Activated naive CD8-positive, alpha-beta T cell (primary cell): Measurements from ENCODE around the gene OPCML.

Source experiments
- H3K27ac Mint-ChIP-seq: one replicate; pipeline ENCODE4 v1.8.0; 2021; ENCODE audit warnings: mixed read lengths
- H3K27me3 Mint-ChIP-seq: one replicate; pipeline ENCODE4 v1.8.0; 2021; ENCODE audit warnings: mixed read lengths
- H3K36me3 Mint-ChIP-seq: one replicate; pipeline ENCODE4 v1.8.0; 2021; ENCODE audit warnings: mixed read lengths
- H3K4me1 Mint-ChIP-seq: one replicate; pipeline ENCODE4 v1.8.0; 2021; ENCODE audit warnings: low read depth, mixed read lengths
- H3K4me3 Mint-ChIP-seq: one replicate; pipeline ENCODE4 v1.8.0; 2021; ENCODE audit warnings: mild to moderate bottlenecking, mixed read lengths
- H3K9me3 Mint-ChIP-seq: one replicate; pipeline ENCODE4 v1.8.0; 2021; ENCODE audit warnings: low read depth, mixed read lengths

OPCML gene

GRCh38 chr11:133197425-133197824 lies 334.9 kb downstream of the OPCML start:
- Mint-ChIP-seq H3K4me1 (no peaks in the 10 kb centered on the region), H3K9me3 (no peaks in the 10 kb centered on the region), H3K27ac (no peak overlapping the region), H3K27me3 (peaks cover 11% of the 10 kb centered on the region), H3K4me3 (no peak overlapping the region), H3K36me3 (no peaks in the 10 kb centered on the region)

GRCh38 chr11:133191931-133192330 lies 340.4 kb downstream of the OPCML start:
- Mint-ChIP-seq H3K4me3 (no peak overlapping the region), H3K36me3 (no peaks in the 10 kb centered on the region), H3K9me3 (peaks cover 3% of the 10 kb centered on the region), H3K27ac (no peak overlapping the region), H3K4me1 (no peaks in the 10 kb centered on the region), H3K27me3 (peaks cover 17% of the 10 kb centered on the region)

- Mint-ChIP-seq H3K9me3 (no peaks in the 10 kb centered on the region), H3K4me1 (no peaks in the 10 kb centered on the region), H3K36me3 (no peaks in the 10 kb centered on the region), H3K27me3 (peaks cover 3% of the 10 kb centered on the region), H3K27ac (no peak overlapping the region), H3K4me3 (no peak overlapping the region)
Measured at GRCh38 chr11:133181667-133182066, 350.6 kb downstream of the OPCML start.

- no peaks in the 10 kb centered on the region for H3K36me3 Mint-ChIP-seq
- H3K9me3 Mint-ChIP-seq = no peaks in the 10 kb centered on the region
- no peaks in the 10 kb centered on the region for H3K4me1 Mint-ChIP-seq
- no peak overlapping the region for H3K27ac Mint-ChIP-seq
- no peak overlapping the region for H3K4me3 Mint-ChIP-seq
- peaks cover 3% of the 10 kb centered on the region for H3K27me3 Mint-ChIP-seq
Measured at GRCh38 chr11:133181066-133181465, 351.2 kb downstream of the OPCML start.

GRCh38 chr11:133180201-133180600 lies 352.1 kb downstream of the OPCML start:
- peaks cover 3% of the 10 kb centered on the region for H3K27me3 Mint-ChIP-seq
- no peaks in the 10 kb centered on the region for H3K4me1 Mint-ChIP-seq
- H3K9me3 Mint-ChIP-seq = no peaks in the 10 kb centered on the region
- no peak overlapping the region for H3K4me3 Mint-ChIP-seq
- H3K36me3 Mint-ChIP-seq = no peaks in the 10 kb centered on the region
- no peak overlapping the region for H3K27ac Mint-ChIP-seq

GRCh38 chr11:133176748-133177147 lies 355.6 kb downstream of the OPCML start:
- Mint-ChIP-seq H3K9me3 (no peaks in the 10 kb centered on the region), H3K4me1 (no peaks in the 10 kb centered on the region), H3K4me3 (no peak overlapping the region), H3K27ac (no peak overlapping the region), H3K27me3 (peaks cover 3% of the 10 kb centered on the region), H3K36me3 (no peaks in the 10 kb centered on the region)

- Mint-ChIP-seq H3K36me3 (no peaks in the 10 kb centered on the region), H3K4me1 (no peaks in the 10 kb centered on the region), H3K27me3 (peaks cover 3% of the 10 kb centered on the region), H3K27ac (no peak overlapping the region), H3K9me3 (no peaks in the 10 kb centered on the region), H3K4me3 (no peak overlapping the region)
Measured at GRCh38 chr11:133175103-133175502, 357.2 kb downstream of the OPCML start.

- Mint-ChIP-seq H3K9me3 (no peaks in the 10 kb centered on the region), H3K27me3 (peaks cover 3% of the 10 kb centered on the region), H3K27ac (no peak overlapping the region), H3K4me3 (no peak overlapping the region), H3K36me3 (no peaks in the 10 kb centered on the region), H3K4me1 (no peaks in the 10 kb centered on the region)
Measured at GRCh38 chr11:133173810-133174412, 358.4 kb downstream of the OPCML start.

GRCh38 chr11:133172349-133172748 lies 360.0 kb downstream of the OPCML start:
- Mint-ChIP-seq H3K27me3 (peaks cover 2% of the 10 kb centered on the region), H3K9me3 (no peaks in the 10 kb centered on the region), H3K27ac (no peak overlapping the region), H3K4me3 (no peak overlapping the region), H3K36me3 (no peaks in the 10 kb centered on the region), H3K4me1 (no peaks in the 10 kb centered on the region)

GRCh38 chr11:133171374-133171773 lies 360.9 kb downstream of the OPCML start:
- no peak overlapping the region for H3K27ac Mint-ChIP-seq
- H3K9me3 Mint-ChIP-seq = no peaks in the 10 kb centered on the region
- no peaks in the 10 kb centered on the region for H3K36me3 Mint-ChIP-seq
- H3K27me3 Mint-ChIP-seq = peaks cover 2% of the 10 kb centered on the region
- no peak overlapping the region for H3K4me3 Mint-ChIP-seq
- no peaks in the 10 kb centered on the region for H3K4me1 Mint-ChIP-seq

- no peaks in the 10 kb centered on the region for H3K4me1 Mint-ChIP-seq
- H3K9me3 Mint-ChIP-seq = no peaks in the 10 kb centered on the region
- H3K27me3 Mint-ChIP-seq = peaks cover 2% of the 10 kb centered on the region
- H3K4me3 Mint-ChIP-seq = no peak overlapping the region
- no peaks in the 10 kb centered on the region for H3K36me3 Mint-ChIP-seq
- no peak overlapping the region for H3K27ac Mint-ChIP-seq
Measured at GRCh38 chr11:133168016-133168415, 364.3 kb downstream of the OPCML start.

- H3K27me3 Mint-ChIP-seq = peaks cover 2% of the 10 kb centered on the region
- no peak overlapping the region for H3K27ac Mint-ChIP-seq
- no peaks in the 10 kb centered on the region for H3K9me3 Mint-ChIP-seq
- no peaks in the 10 kb centered on the region for H3K36me3 Mint-ChIP-seq
- H3K4me3 Mint-ChIP-seq = no peak overlapping the region
- H3K4me1 Mint-ChIP-seq = no peaks in the 10 kb centered on the region
Measured at GRCh38 chr11:133166662-133167061, 365.6 kb downstream of the OPCML start.

- H3K4me1 Mint-ChIP-seq = no peaks in the 10 kb centered on the region
- H3K27ac Mint-ChIP-seq = no peak overlapping the region
- no peaks in the 10 kb centered on the region for H3K9me3 Mint-ChIP-seq
- H3K36me3 Mint-ChIP-seq = no peaks in the 10 kb centered on the region
- peaks cover 3% of the 10 kb centered on the region for H3K27me3 Mint-ChIP-seq
- no peak overlapping the region for H3K4me3 Mint-ChIP-seq
Measured at GRCh38 chr11:133164986-133165385, 367.3 kb downstream of the OPCML start.

- no peak overlapping the region for H3K27ac Mint-ChIP-seq
- no peaks in the 10 kb centered on the region for H3K9me3 Mint-ChIP-seq
- H3K4me1 Mint-ChIP-seq = no peaks in the 10 kb centered on the region
- no peak overlapping the region for H3K4me3 Mint-ChIP-seq
- H3K27me3 Mint-ChIP-seq = peaks cover 3% of the 10 kb centered on the region
- H3K36me3 Mint-ChIP-seq = no peaks in the 10 kb centered on the region
Measured at GRCh38 chr11:133163463-133164419, 368.6 kb downstream of the OPCML start.

- no peak overlapping the region for H3K27ac Mint-ChIP-seq
- H3K4me3 Mint-ChIP-seq = no peak overlapping the region
- H3K36me3 Mint-ChIP-seq = no peaks in the 10 kb centered on the region
- no peaks in the 10 kb centered on the region for H3K4me1 Mint-ChIP-seq
- no peaks in the 10 kb centered on the region for H3K9me3 Mint-ChIP-seq
- H3K27me3 Mint-ChIP-seq = peaks cover 3% of the 10 kb centered on the region
Measured at GRCh38 chr11:133162227-133162626, 370.1 kb downstream of the OPCML start.
